Left lung (tissue), 10 donors: ENCODE results near the gene VPS9D1. TPM values are rescaled to one million over a fixed set of nuclear protein-coding genes. Genes with fewer than 3 reads are reported as not detected.
"Not testable (repeated sequence)": the region's sequence is repeated elsewhere in the genome, so short reads cannot be mapped to it uniquely, and the experiment has no call there.

ENCODE experiments used
- ATAC-seq: fragments of 200-7000 bp; cut with Tn5 transposase; one replicate; pipeline ENCODE4 v1.9.1; 2020; ENCODE audit warnings: moderate library complexity
- DNase-seq, 4 donors: peaks; one replicate each; pipeline ENCODE4 v3.0.0-alpha.2; 2013 to 2020
- H3K27ac ChIP-seq, 2 donors: fragments of 200-600 bp; sonication (generic) in 1 of 2; one replicate each; pipeline versions ENCODE4 v1.5.0 to v1.8.0; 2020 to 2021
- H3K27me3 ChIP-seq, 2 donors: fragments of 200-600 bp; sonication (generic) in 1 of 2; one replicate each; pipeline versions ENCODE4 v1.5.0 to v1.8.0; 2020 to 2021
- H3K36me3 ChIP-seq, 2 donors: fragments of 200-600 bp; sonication (generic) in 1 of 2; one replicate each; pipeline versions ENCODE4 v1.5.0 to v1.8.0; 2020 to 2021
- H3K4me1 ChIP-seq, 2 donors: fragments of 200-600 bp; one replicate each; pipeline ENCODE4 v1.8.0; 2021
- H3K4me3 ChIP-seq, 2 donors: fragments of 200-600 bp; sonication (generic) in 1 of 2; one replicate each; pipeline versions ENCODE4 v1.5.0 to v1.8.0; 2020 to 2021; ENCODE audit warnings: mild to moderate bottlenecking in 1 of 2
- H3K9me3 ChIP-seq, 2 donors: fragments of 200-600 bp; sonication (generic) in 1 of 2; one replicate each; pipeline versions ENCODE4 v1.5.0 to v1.8.0; 2020 to 2021
- CTCF ChIP-seq, 2 donors: fragments of 200-600 bp; sonication (generic) in 1 of 2; IDR thresholded peaks; one replicate each; pipeline versions ENCODE4 v1.5.0 to v1.8.0; 2021; ENCODE audit warnings: antibody characterized with exemption in 2 of 2
- intact Hi-C, 2 donors: fragments of 100-400 bp; cut with DNase I; formaldehyde crosslinking; loops; one replicate each; pipeline versions ENCODE4 v1.11.2 to v1.14.2; 2022
- polyA plus RNA-seq, 6 donors: library from polyadenylated mRNA; unstranded; fragments of 120-200 nt; gene quantifications; one replicate each; pipeline ENCODE4 v1.2.1, GENCODE V29; 2013; ENCODE audit not compliant: insufficient read length in 6 of 6
- total RNA-seq, 2 donors: library from RNA; stranded (reverse); fragmentation: NEBNext Ultra II Directional; extraction: Animal tissue kit (Norgen Biotek cat#: 25700); gene quantifications; one replicate each; pipeline ENCODE4 v1.2.1, GENCODE V29; 2021
- donor health status: DM: no; HTN: yes; CAD: no.
- donor health status: DM: no; HTN: no; CAD: no.

VPS9D1 gene
- total and polyA plus RNA-seq, 8 donors, result 9.0 to 19.0 (median 12.3) TPM

- peak in 1 of 4 donors; percentile 55 for DNase-seq
- Histone ChIP-seq H3K9me3 (no peaks in the 10 kb centered on the region), H3K36me3 (peaks cover 0 to 62% of the 10 kb centered on the region in 2 donors), H3K27me3 (no peaks in the 10 kb centered on the region), H3K4me3 (no peak overlapping the region), H3K27ac (no peak overlapping the region), H3K4me1 (peaks cover 8 to 13% of the 10 kb centered on the region in 2 donors)
- intact Hi-C loops, result no loop called here
- no peak for ATAC-seq
- TF ChIP-seq CTCF (IDR thresholded peaks at IDR 0.05), result no peak
Observed at GRCh38 chr16:89690392-89690901, 30.3 kb downstream of the VPS9D1 start.

DNA sequence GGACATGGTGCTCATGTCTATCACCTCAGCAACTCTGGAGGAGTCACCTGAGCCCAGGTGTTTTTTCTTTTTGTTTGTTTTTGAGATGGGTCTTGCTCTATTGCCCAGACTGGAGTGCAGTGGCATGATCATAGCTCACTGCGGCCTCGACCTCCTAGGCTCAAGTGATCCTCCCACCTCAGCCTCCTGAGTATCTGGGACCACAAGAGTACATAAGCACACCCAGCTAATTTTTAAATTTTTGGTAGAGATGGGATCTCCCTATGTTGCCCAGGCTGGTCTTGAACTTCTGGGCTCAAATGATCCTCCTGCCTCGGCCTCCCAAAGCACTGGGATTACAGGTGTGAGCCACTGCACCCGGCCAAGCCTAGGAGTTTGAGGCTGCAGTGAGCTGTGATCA is 31.1 kb downstream of the VPS9D1 start:
- peak in 1 of 4 donors; percentile 4 for DNase-seq
- Histone ChIP-seq H3K36me3 (peaks cover 0 to 54% of the 10 kb centered on the region in 2 donors), H3K4me1 (peaks cover 8 to 13% of the 10 kb centered on the region in 2 donors)
- not testable (repeated sequence) for H3K4me3 ChIP-seq, H3K27ac ChIP-seq, H3K27me3 ChIP-seq, ATAC-seq, H3K9me3 ChIP-seq
- intact Hi-C loops, result loop anchor here in 1 of 2 donors (10.0 kb wide), 1 partner anchor 55 kb away; no protein-coding TSS in a partner anchor

- no peak overlapping the region for H3K27ac ChIP-seq
- H3K36me3 ChIP-seq, result peaks cover 0 to 49% of the 10 kb centered on the region in 2 donors
- intact Hi-C loops, result loop anchor here in 1 of 2 donors (10.0 kb wide), 1 partner anchor 56 kb away; no protein-coding TSS in a partner anchor
- ATAC-seq (no peak), DNase-seq (peak in 1 of 4 donors; percentile 46)
- no peaks in the 10 kb centered on the region for H3K27me3 ChIP-seq
- H3K4me3 ChIP-seq, result no peak overlapping the region
- TF ChIP-seq CTCF (IDR thresholded peaks at IDR 0.05), result no peak
- H3K4me1 ChIP-seq, result peaks cover 8 to 13% of the 10 kb centered on the region in 2 donors
- H3K9me3 ChIP-seq, result no peaks in the 10 kb centered on the region
Observed at GRCh38 chr16:89689142-89689541, 31.6 kb downstream of the VPS9D1 start.

DNA sequence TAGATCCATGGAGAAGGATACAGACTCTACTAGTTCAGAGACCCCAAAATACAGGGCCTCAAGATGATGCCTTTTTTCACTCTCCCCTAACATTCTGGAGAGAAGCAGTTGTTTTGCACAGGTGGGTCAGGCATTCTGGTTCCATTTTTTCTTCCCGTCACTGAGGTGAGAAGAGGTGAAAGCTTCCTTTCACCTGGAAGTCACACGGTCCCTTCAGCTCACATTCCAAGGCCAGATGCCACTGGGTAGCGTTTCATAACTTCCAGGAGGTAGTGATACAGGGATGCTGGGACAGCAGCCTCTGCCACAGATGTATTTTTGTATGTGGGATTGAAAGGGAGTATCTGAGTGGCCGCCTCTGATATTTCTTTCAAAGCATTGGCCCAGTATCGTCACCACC is 32.3 kb downstream of the VPS9D1 start:
- no peaks in the 10 kb centered on the region for H3K9me3 ChIP-seq
- peaks cover 0 to 42% of the 10 kb centered on the region in 2 donors for H3K36me3 ChIP-seq
- no peak for TF ChIP-seq CTCF (IDR thresholded peaks at IDR 0.05)
- no peak overlapping the region for H3K27ac ChIP-seq
- H3K4me3 ChIP-seq, result no peak overlapping the region
- intact Hi-C loops, result loop anchor here in 1 of 2 donors (10.0 kb wide), 1 partner anchor 56 kb away; no protein-coding TSS in a partner anchor
- DNase-seq (no peak), ATAC-seq (no peak)
- H3K4me1 ChIP-seq, result peaks cover 8 to 13% of the 10 kb centered on the region in 2 donors
- H3K27me3 ChIP-seq, result no peaks in the 10 kb centered on the region

DNA sequence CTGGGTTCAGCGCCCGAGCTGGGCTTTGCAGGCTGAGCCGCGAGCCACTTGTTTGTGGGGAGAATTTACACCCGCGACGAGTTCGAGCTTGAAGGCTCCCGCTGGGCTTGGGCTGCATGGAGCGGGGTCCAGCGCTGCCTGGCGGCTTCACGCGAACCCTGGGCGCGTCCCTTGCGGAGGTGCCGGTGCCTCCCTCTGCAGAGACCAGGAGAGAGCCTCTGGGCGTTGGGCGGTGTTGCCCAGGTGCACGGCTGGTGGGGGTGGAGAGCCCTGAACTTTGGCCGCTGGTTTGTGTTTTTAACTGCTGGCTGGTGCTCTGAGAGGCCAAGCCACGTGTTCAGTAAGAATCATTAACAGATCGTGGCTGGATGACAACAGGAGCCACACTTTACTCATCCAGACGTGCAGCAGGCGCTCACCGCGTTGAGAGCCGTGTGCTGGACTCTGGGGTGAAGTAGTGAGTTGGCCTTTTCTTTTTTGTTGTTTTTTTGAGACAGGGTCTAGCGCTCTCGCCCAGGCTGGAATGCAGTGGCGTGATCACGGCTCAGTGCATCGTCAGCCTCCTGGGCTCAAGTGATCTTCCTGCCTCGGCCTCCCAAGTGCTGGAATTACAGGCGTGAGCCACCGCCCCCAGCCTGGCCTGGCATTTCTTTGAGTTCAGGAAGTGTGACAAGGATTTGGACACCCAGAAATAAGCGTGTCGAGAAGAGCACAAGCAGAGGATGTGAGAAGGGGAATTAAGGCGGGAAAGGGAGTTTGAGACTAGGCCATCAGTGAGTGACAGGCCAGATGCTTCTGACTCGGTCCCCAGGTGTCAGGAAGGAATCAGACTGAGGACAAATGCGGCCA is 33.4 kb downstream of the VPS9D1 start:
- H3K36me3 ChIP-seq, result peaks cover 0 to 31% of the 10 kb centered on the region in 2 donors
- ATAC-seq (peak; percentile 66), DNase-seq (peak in 2 of 4 donors; percentile 33 to 58)
- H3K4me3 ChIP-seq, result peak overlapping the region; percentile 71 to 97
- TF ChIP-seq CTCF (IDR thresholded peaks at IDR 0.05), result no peak
- H3K27ac ChIP-seq, result peak overlapping the region; percentile 80 to 82
- H3K27me3 ChIP-seq, result no peaks in the 10 kb centered on the region
- peaks cover 8 to 13% of the 10 kb centered on the region in 2 donors for H3K4me1 ChIP-seq
- H3K9me3 ChIP-seq, result no peaks in the 10 kb centered on the region
- intact Hi-C loops, result loop anchor here in 1 of 2 donors (10.0 kb wide), 1 partner anchor 57 kb away; no protein-coding TSS in a partner anchor
